CD4-positive, alpha-beta T cell treated with Interleukin-12 subunit alpha and Interleukin-12 subunit beta, for 1 hour (primary cell): Measurements from ENCODE around the gene QARS1.

Source experiments
- DNase-seq: peaks from one replicate; pipeline ENCODE4 v3.0.0-alpha.2; 2020

The QARS1 gene

DNA sequence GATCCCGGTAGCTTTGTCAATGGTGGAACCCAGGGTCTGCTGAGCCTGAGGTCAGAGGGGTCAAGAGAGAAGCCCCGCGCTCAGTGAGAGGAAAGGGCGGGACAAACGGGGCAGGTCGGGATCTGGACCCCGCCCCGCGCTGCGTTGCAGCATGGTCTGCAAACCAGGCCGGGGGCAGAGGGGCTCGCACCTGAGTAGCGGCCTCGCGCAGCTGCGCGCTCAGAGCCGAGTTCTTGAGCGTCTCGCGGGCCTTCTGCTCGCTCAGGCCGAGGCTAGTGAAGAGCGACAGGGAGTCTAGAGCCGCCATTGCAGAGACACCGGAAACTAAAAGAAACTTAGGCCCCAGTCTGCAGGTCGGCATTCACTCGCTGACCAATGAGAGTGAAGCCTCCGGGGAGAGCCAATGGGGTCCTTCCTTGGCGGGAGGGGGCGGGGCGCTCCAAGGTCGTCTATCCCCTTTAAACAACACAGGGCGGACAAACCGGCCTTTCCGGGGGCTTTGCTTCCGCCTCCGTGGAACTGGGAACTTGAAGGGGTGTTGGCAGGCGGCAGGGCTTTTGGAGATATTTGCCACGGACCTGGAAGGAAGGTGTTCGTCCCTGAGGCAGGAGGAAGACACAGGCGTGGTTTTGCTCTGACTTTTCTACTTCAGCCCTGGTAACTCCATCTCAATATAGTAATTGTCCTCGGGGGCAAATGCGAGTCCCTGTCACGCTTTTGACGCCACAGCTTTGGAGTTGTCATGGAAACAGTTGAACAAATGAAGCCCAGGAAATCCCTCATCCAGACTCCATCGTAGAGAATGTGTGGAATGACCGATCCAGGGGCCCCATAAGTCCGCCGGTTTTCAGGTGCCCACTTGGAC, at the start of gene QARS1:
Gene QARS1 (minus strand): TSS at position 331 of the 865 bp plus-strand sequence. CDS start 24 bp downstream, at position 307.
- peak; percentile 91 for DNase-seq

GRCh38 chr3:49153349-49153912, 48.9 kb upstream of the QARS1 start:
- DNase-seq: no peak

DNA sequence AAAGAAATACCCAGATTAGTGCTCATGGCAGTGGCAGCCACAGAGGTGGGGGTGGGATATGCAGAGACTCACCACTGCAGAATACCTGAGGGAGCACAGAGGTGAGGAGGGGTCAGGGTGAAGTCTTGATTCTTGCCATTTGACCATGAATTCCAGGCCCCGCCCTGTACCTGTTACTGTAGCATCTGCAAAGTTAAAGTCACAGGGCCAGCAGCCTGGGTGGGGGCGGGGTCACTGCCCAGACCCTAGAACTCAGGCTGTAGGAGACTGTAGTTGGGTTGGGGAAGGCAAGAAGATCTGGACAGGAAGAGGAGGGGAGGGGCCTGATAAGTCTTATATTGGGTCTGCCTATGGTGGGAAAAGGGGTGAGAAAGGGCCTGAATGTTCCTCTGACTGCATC, 47.1 kb upstream of the QARS1 start:
- DNase-seq: no peak

- no peak for DNase-seq
These were observed 43.6 kb upstream of the QARS1 start for GRCh38 chr3:49148159-49148558.

- DNase-seq: no peak
These were observed 35.5 kb upstream of the QARS1 start for GRCh38 chr3:49140080-49140479.

DNA sequence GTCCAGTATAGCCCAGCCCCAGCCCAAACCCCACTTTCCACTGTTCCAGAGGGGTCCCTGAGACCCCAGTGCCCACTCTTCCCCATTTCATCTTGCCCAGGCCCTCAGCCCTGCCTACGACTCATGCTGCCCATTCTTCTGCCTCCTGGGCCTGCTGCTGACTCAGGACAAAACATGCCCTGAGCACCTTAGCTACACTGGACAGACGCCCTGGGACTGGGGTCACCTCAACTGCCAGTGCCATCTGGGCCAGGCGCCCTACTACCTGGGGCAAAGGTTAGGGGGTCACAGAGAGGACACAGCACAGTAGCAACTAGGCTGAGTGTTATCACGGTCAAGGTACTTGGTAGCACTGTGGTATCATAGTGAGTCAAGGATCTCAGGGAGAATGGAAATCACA, 30.9 kb upstream of the QARS1 start:
- DNase-seq: no peak

DNA sequence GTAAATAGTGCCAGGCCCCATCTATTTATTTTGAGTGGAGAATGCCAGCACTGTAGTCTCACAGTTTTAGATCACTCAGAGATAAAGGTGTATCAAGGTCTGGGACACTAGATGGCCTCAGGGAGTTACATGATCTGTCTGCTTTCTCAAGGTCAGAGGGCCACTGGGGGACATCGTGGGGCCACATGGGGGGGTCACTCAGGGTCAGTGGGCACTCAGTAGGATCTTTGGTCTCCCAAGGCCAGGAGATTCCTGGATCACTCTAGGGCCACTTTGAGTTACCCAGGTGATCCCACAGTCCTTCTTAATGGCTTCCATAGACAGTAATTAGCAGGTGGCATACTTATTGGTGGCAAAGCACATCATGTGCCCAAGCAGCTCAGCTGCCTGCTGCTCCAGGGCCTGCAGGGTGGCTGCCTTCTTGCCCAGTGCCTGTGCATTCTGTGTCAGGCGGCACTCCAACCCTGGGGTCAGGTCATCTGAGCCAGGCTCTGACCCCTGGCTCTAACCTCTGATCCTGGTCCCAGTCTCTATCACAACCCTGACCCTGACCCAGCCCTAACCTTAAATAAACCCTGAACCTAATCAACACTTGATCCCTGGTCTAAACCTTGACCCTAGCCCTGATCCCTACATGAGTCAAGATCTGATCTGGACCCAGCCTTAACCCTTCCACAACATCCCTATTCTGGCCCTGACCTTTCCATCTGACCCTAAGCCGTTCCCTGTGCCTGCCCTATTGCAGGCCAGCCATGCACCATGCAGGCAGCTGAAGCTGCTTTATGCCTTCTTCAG, 30.1 kb upstream of the QARS1 start:
- DNase-seq: no peak

- no peak for DNase-seq
These were observed 28.8 kb upstream of the QARS1 start for GRCh38 chr3:49133226-49133951.

DNA sequence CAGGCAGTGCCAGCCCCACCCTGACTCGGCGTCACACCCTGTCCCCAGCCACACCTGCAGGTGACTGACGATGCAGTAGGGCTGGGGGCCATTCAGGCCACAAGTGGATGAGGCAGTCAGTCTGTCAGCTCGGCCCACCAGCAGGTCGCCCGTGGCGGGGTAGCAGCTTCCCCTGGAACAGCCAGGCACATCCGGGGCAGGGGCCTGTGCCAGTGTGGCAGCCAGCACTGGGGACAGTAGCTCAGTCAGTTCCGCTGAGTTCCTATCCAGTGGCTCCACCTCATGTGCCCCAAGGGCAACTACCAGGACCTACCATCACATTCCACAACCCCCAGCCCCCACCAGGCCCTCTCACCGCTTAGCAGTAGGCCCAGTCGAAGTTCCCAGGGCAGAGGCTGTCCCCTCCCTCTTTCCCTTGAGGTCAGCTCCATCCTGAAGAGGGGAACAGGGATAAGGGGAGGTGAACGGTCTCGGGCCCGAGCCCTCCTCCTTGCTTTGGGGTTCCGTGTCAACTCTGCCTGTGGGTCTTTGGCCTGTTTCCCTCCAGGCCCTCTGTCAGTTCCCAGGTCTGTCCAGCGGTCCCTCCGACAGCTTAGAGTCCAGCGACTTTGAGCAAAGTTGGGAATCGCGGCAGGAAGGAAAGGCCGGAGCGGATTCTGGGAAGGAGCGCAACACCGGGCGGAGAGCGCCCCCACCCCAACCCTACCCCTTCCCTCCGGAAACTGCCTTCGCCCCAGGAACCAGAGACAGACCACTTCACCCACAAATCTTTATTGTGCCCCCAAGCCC, 28.1 kb upstream of the QARS1 start, which contains the start of gene LAMB2:
Gene LAMB2 (minus strand): TSS at position 614 of the 789 bp plus-strand sequence. CDS start 183 bp downstream, at position 431.
- DNase-seq: no peak

DNA sequence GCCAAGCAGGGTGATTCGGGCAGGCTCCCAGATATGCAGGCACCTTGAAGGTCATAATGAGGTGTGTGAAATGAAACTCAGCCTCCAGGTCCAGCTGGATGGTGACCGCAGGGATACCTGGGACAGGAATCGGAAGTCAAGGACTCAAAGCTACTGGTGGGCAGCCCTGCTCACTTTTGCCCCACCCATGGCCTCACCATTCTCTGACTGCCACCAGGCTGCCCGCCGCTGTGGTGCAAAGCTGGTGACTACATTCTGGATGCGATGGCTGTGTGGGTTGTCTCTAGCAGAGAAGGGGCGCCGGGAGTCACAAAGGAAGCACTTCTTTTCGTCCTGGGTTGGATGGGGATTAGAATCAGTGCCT, 27.5 kb upstream of the QARS1 start:
- no peak for DNase-seq

GRCh38 chr3:49131576-49131975, 27.0 kb upstream of the QARS1 start:
- DNase-seq: no peak

DNA sequence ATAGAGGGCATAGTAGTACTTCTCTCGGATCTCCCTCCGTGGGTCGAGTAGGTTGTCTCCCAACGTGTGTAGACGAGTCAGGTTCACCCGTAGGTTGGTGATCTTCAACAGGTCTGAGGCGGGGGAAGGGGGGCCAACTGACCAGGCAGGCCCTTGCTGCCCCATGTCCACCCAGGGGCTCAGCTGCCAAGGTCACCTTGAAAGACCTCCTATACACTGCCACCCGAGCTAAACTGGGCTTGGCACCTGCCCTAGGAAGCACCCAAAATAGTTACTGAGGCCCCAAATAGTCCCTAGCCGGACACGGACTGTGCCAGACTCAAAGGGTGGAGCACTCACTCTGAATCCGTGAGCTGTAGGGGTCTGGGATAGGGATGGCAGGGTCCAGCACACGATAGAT, 26.5 kb upstream of the QARS1 start:
- no peak for DNase-seq

DNA sequence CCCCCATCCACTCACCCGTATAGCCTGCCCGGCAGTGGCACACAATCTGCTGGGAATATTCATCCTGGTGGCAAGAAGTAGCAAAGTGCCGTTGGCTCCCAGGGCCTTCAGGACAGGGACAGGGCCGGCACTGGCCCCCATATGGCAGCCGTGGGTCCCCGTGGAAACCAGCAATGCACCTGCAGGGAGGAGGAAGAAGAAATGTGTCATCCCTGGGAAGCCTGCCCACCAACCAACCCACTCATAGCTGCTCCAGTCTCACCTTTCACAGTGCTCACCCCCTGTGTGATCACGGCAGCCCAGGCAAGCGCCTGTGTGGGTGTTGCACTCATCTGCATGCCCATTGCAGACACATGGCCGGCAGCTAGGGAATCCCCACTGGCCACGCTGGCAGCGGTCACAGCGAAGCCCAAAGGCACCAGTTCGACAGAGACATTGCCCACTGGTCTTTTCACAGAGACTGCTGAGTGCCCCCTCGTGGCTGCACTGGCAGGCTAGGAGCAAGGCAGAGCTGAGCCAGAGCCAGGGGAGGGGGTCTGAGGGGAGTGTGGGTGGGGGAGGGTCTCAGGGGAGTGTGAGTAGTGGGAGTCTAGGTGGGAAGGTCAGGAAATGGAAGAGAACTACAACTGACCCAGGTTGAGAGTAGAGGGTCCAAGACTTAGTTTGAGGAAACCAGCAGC, 20.6 kb upstream of the QARS1 start:
- no peak for DNase-seq

- no peak for DNase-seq
These were observed 19.6 kb upstream of the QARS1 start for GRCh38 chr3:49124203-49124602.

- DNase-seq: no peak
These were observed 19.1 kb upstream of the QARS1 start for GRCh38 chr3:49123687-49124086.

- DNase-seq: no peak
These were observed 18.5 kb upstream of the QARS1 start for GRCh38 chr3:49122886-49123545.

DNA sequence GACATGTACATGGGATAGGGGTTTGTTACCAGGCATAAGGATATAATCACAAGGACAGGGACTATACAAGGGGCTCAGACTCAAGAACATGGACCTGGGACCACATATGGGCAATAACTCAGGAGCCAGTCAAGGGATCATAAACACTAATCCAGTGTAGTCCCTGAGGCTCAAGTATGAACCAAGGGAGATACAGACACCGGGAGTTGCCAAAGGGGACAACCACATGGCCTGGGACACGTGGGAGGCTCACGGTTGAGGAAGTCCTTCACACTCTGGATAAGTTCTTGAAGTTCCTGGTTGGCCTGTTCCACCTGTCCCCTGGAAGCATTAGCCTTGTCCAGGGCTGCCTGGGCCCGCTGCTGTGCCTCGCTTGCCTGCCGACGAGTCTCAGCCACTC, 17.9 kb upstream of the QARS1 start:
- no peak for DNase-seq

DNA sequence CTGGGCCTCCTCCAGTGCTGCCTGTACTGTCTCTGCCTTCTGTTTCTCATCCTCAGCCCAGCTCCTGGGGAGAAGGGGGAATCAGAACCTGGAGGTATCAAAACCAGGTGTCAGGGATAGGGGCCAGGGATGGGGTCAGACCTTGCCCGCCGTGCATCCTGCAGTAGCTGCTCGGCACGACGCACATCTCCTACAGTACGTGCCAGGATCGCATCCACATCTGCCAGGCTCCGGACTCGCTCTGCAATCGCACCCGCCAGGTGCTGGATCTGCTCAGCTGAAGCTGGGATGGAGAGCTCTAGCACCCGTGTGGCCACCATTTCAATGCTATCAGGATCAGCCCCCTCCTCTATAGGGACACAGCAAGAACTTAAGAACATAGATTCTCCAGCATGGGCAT, 17.5 kb upstream of the QARS1 start:
- no peak for DNase-seq

DNA sequence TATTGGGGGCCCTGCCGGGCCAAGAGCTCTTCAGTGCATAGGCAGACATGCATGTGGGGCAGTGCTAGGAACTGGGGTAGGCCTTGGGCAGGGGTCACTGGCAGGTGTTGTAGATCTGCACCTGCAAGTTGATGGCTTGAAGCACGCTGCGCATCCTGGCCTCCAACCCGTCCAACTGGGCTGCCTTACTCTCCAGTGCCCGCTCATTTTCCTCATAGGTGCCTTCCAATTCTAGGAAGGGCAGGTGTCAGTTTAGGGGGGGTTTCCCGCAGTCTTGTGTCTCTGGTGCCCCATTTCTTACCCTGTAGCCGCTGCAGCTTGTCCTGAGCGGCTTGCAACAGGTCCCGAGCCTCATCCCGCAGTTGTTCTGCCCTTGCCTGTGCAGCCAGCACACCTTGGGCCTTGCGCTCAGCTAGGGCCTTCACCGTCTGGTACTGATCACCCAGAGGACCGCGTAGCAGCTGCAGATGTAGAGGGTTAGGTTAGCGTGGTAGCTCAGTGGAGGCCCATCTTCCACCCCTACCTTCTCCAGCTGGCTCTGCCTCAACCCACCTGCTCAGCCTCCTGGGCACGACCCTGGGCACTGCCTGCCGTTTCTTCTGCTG, 16.7 kb upstream of the QARS1 start:
- DNase-seq: no peak

GRCh38 chr3:49120438-49121131, 16.0 kb upstream of the QARS1 start, which contains the start of gene USP19:
Gene USP19, minus strand, starts transcription at chr3:49120823. Its CDS starts 1,678 bp downstream, at chr3:49119145.
- peak; percentile 96 for DNase-seq
